Vagina (tissue), 2 donors: ENCODE measurements around the gene NSMCE1. TPM values are rescaled to one million over a fixed set of nuclear protein-coding genes. Genes with fewer than 3 reads are reported as not detected.
A peak's percentile ranks its signal among the peaks of the same experiment; 100 is the strongest.

ENCODE experiments used
- DNase-seq, 2 donors: peaks; one replicate each; pipeline ENCODE4 v3.0.0-alpha.2; 2017; ENCODE audit errors: extremely low spot score in 2 of 2
- H3K27ac ChIP-seq: fragments of 200-600 bp; sonication (generic); one replicate; pipeline ENCODE4 v1.5.1; 2019
- H3K27me3 ChIP-seq: fragments of 200-600 bp; sonication (generic); one replicate; pipeline ENCODE4 v1.5.1; 2019
- H3K36me3 ChIP-seq, 2 donors: fragments of 200-600 bp; sonication (generic); one replicate each; pipeline ENCODE4 v1.5.1; 2017 to 2019
- H3K4me1 ChIP-seq: fragments of 200-600 bp; sonication (generic); one replicate; pipeline ENCODE4 v1.5.1; 2019
- H3K4me3 ChIP-seq, 2 donors: fragments of 200-600 bp; sonication (generic); 1 replicate in 1 of 2; 2 replicates in 1 of 2; pipeline ENCODE4 v1.5.1; 2016 to 2019
- H3K9me3 ChIP-seq: fragments of 200-600 bp; sonication (generic); one replicate; pipeline ENCODE4 v1.5.1; 2019
- POLR2A ChIP-seq, 2 donors: fragments of 450-650 bp; IDR thresholded peaks; one replicate each; pipeline ENCODE4 v1.6.1; 2017; ENCODE audit warnings: antibody characterized with exemption in 2 of 2, mild to moderate bottlenecking in 2 of 2, moderate library complexity in 2 of 2
- POLR2AphosphoS5 ChIP-seq, 2 donors: sonication (generic); formaldehyde crosslinking; IDR thresholded peaks; one replicate each; pipeline ENCODE4 v1.9.0; 2017; ENCODE audit warnings: antibody characterized with exemption in 2 of 2, mild to moderate bottlenecking in 2 of 2, low read depth in 1 of 2; ENCODE audit not compliant: insufficient read depth in 1 of 2
- intact Hi-C: fragments of 100-400 bp; cut with DNase I; formaldehyde crosslinking; loops from one replicate; pipeline ENCODE4 v1.15.1; 2023
- total RNA-seq: library from RNA; depleted of rRNA; stranded (reverse); fragments of >200 nt; gene quantifications from one replicate; pipeline ENCODE4 v1.2.3, GENCODE V29; 2016
- TF ChIP-seq, protein P1 (sequence below), 3 experiments: fragments of 450-650 bp in 2 of 3; fragments of 200-600 bp in 1 of 3; sonication (generic) in 1 of 3; IDR thresholded peaks; one replicate each; pipeline ENCODE4 v1.5.1; 2017 to 2019; ENCODE audit warnings: antibody characterized with exemption in 3 of 3, mild to moderate bottlenecking in 2 of 3, moderate library complexity in 2 of 3

Gene NSMCE1
- total RNA-seq, 1 donor from 2014 or later, result 24.6 TPM

DNA sequence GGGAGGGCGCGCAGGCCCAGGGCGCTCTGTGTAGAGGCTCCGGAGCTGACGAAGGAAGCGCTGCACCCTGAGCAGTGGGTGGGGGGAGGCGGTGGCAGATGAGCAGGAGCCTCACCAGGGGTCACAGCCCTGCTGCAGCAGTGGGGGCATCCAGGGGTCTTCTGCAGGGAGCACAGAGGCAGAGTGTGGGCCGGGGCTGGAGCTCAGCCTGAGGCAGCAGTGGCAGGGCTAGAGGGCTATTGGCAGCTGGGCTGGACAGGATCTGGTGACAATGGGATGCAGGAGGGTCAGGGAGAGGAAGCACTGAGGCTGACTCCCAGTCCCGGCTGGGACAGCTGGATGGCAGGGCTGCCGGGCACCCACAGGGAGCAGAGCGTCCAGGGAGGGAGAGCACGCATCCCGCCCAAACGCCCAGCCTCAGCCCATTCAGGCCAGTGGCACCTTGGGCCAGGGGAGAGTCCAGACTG is 44.3 kb downstream of the NSMCE1 start:
- intact Hi-C loops, result no loop called here
- Histone ChIP-seq H3K27ac (no peak overlapping the region), H3K9me3 (no peaks in the 10 kb centered on the region), H3K4me3 (no peak overlapping the region), H3K27me3 (no peaks in the 10 kb centered on the region), H3K4me1 (peaks cover 17% of the 10 kb centered on the region), H3K36me3 (peaks cover 0 to under 1% of the 10 kb centered on the region in 2 donors)
- no peak for DNase-seq
- TF ChIP-seq POLR2AphosphoS5 (IDR thresholded peaks at IDR 0.05; ENCODE audit: insufficient read depth in 1 of 2, low read depth in 1 of 2), result no peak
- TF ChIP-seq, protein P1, sequence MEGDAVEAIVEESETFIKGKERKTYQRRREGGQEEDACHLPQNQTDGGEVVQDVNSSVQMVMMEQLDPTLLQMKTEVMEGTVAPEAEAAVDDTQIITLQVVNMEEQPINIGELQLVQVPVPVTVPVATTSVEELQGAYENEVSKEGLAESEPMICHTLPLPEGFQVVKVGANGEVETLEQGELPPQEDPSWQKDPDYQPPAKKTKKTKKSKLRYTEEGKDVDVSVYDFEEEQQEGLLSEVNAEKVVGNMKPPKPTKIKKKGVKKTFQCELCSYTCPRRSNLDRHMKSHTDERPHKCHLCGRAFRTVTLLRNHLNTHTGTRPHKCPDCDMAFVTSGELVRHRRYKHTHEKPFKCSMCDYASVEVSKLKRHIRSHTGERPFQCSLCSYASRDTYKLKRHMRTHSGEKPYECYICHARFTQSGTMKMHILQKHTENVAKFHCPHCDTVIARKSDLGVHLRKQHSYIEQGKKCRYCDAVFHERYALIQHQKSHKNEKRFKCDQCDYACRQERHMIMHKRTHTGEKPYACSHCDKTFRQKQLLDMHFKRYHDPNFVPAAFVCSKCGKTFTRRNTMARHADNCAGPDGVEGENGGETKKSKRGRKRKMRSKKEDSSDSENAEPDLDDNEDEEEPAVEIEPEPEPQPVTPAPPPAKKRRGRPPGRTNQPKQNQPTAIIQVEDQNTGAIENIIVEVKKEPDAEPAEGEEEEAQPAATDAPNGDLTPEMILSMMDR (IDR thresholded peaks at IDR 0.05), result no peak
- TF ChIP-seq POLR2A (IDR thresholded peaks at IDR 0.05), result no peak

DNA sequence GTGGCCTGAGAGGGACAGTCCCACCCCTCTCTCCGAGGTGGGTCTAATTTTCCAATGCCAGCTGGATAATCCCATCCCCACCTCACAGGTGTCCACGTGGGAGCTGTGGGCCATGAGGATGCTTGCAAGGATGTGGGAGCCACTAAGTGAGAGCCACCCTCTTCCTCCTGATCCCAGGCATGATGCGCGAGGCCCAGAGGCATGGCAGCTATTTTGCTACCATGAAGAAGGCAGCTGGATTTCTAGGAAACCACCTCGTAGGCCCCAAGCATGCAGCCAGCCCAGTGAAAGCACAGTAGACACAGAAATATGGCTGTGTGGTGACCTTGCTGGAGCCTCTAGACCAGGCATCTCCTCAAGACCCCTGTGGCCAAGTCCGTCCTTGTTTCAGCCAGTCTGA is 44.9 kb downstream of the NSMCE1 start:
- Histone ChIP-seq H3K27ac (no peak overlapping the region), H3K4me3 (no peak overlapping the region), H3K27me3 (no peaks in the 10 kb centered on the region), H3K9me3 (no peaks in the 10 kb centered on the region), H3K4me1 (peaks cover 17% of the 10 kb centered on the region), H3K36me3 (peaks cover 0 to 4% of the 10 kb centered on the region in 2 donors)
- TF ChIP-seq POLR2AphosphoS5 (IDR thresholded peaks at IDR 0.05; ENCODE audit: insufficient read depth in 1 of 2, low read depth in 1 of 2) (no peak), POLR2A (IDR thresholded peaks at IDR 0.05) (no peak)
- TF ChIP-seq, protein P1 (IDR thresholded peaks at IDR 0.05), result no peak
- no peak for DNase-seq
- intact Hi-C loops, result no loop called here

DNA sequence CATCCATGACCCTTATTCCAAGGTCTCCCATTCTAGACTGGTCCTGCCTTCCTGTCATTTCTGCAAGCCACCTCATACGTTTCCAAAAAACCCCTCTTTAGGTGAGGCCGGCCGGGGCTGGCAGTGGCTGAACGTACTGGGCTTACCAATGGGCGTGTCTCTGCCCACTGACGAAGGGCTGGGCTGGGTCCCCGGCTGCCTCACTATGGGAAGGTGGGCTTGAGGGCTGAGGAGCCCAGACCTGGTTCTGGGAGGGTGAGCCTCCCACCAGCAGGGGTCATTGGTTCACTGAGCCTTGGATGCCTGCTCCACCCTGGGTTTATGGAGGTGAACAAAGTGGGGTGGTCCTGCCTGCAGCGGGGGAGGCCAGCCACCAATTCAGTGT is 45.4 kb downstream of the NSMCE1 start:
- Histone ChIP-seq H3K9me3 (no peaks in the 10 kb centered on the region), H3K4me1 (peaks cover 17% of the 10 kb centered on the region), H3K27ac (no peak overlapping the region), H3K4me3 (no peak overlapping the region), H3K36me3 (peaks cover 0 to 4% of the 10 kb centered on the region in 2 donors), H3K27me3 (no peaks in the 10 kb centered on the region)
- intact Hi-C loops, result no loop called here
- no peak for DNase-seq
- TF ChIP-seq POLR2A (IDR thresholded peaks at IDR 0.05) (no peak), POLR2AphosphoS5 (IDR thresholded peaks at IDR 0.05; ENCODE audit: insufficient read depth in 1 of 2, low read depth in 1 of 2) (no peak)
- TF ChIP-seq, protein P1 (IDR thresholded peaks at IDR 0.05), result no peak

DNA sequence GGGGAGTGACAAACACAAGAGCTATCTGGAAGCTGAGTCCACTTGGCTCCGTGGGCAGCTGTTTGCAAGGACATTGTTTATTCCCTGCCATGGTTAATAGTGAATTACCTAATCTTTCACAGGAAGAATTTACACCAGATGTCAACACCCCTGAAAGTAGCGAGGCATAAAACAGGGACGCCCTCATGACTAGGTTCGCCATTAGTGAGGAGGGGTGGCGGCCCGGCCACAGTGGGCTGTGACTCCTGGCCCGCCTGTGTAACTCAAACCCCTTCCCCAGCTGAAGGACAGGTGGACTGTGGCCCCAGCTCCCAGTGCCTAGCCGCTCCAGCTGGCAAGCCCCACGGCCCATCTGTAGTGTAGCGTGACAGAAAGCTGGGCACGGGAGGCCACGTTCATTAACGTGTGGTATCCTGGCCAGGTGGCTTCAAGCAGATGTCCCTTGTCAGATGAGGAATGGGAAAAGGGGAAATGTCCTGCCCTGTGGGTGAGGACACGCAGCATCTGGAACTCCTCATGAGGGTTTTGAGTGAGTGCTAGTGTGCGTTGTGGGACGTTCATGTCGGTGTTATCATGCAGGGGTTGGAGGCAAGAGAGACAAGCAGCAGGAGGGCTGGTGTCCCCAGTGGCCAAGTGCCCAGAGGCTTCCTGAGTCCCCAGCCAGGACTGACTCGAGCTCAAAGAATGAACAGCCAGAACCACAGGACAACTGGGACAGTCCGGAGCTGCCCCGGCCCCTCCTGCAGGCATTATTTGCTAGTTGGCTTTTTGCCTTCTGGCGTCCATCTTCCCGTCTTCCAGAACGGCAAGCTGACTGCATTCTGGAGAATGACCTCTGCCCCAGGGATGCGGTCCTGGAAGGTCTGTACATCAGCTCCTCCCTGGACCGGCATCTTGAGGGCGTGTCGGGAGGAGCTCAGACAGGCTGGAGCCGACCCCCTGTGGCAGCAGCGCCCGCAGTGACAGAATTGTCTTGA is 46.0 kb downstream of the NSMCE1 start:
- intact Hi-C loops, result no loop called here
- H3K36me3 ChIP-seq, result peaks cover 0 to 4% of the 10 kb centered on the region in 2 donors
- no peak for DNase-seq

More for the DNA sequence above, 46.0 kb downstream of the NSMCE1 start:
- peak overlapping the region; percentile 58 for H3K27ac ChIP-seq
- H3K27me3 ChIP-seq, result no peaks in the 10 kb centered on the region
- no peak overlapping the region for H3K4me3 ChIP-seq
- H3K4me1 ChIP-seq, result peaks cover 17% of the 10 kb centered on the region
- no peaks in the 10 kb centered on the region for H3K9me3 ChIP-seq
- peak in 1 of 2 donors; percentile 72 for TF ChIP-seq POLR2AphosphoS5 (IDR thresholded peaks at IDR 0.05; ENCODE audit: insufficient read depth in 1 of 2, low read depth in 1 of 2)
- TF ChIP-seq, protein P1 (IDR thresholded peaks at IDR 0.05), result no peak
